Breast epithelium (tissue), 3 donors: ENCODE data around the gene MRPS15.

Experiments
- CTCF ChIP-seq, 3 donors: fragments of 450-650 bp; IDR thresholded peaks; one replicate each; pipeline ENCODE4 v1.5.1; 2016 to 2017; ENCODE audit warnings: antibody characterized with exemption in 3 of 3, mild to moderate bottlenecking in 3 of 3, moderate library complexity in 3 of 3
- POLR2A ChIP-seq: fragments of 450-650 bp; IDR thresholded peaks from one replicate; pipeline ENCODE4 v1.6.1; 2016; ENCODE audit warnings: antibody characterized with exemption, mild to moderate bottlenecking, moderate library complexity

- TF ChIP-seq CTCF (IDR thresholded peaks at IDR 0.05): no peak
- no peak for TF ChIP-seq POLR2A
Observed at GRCh38 chr1:36438715-36439114, 25.5 kb downstream of the MRPS15 start.
